ENCODE measurements around the gene BCL2L15.

The BCL2L15 gene

DNA sequence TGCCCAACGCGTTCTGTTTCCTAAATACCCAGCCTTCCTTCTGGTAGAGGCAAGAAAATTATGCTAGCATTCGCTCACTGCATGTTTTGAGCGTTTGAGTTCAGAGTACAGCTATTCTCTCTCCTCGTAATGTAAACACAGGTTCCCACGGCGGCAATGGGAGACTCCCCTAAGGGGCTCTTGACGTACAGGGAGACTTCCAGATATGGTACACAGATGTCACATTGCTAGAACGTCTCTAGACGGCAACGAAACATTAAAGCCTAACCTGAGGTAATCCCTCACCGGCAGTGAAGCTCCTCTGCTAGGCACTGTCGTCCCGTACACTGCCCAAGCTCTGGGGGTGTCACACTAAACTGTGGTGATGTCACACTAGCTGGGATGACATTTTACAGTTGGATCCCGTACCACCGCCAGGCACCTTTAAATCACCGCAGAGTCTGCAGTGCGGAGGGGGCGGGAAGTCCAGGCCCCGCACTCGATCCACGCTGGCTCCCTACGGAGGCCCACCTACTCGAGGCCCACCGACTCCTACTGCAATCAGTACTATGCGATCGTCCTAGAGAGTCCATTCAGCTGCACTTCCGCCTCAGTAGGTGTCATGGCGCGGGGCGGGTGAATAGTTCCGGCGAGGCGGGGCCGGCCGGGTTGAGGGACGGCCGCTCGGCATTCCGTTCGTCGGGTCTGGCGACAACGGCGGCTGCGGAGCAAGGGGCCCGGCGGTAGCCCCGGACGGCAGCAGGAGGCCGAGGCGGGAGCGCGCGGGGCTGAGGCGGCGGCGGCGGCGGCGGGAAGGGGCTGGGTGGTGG, 41.8 kb upstream of the BCL2L15 start, which contains the start of gene HIPK1 (continued):
- TF ChIP-seq ZNF426 (tag by site-specific recombination; IDR thresholded peaks at IDR 0.05) (peak; percentile 17; the same call in 1 of the 2 replicates), ZFHX2 (tag by site-specific recombination; conservative IDR thresholded peaks at IDR 0.05) (peak; percentile 94), KLF8 (tag by site-specific recombination; IDR thresholded peaks at IDR 0.05) (peak; percentile 96), ZSCAN23 (tag by site-specific recombination; IDR thresholded peaks at IDR 0.05) (peak; percentile 84; the same call in 1 of the 2 replicates), TCF7L2 (IDR thresholded peaks at IDR 0.05; ENCODE audit: borderline replicate concordance, low read depth, low read length) (no peak), ZNF324 (tag by site-specific recombination; IDR thresholded peaks at IDR 0.05) (peak; percentile 96), BCL11B (tag by site-specific recombination; IDR thresholded peaks at IDR 0.05; ENCODE audit: low read depth) (no peak), MZF1 (tag by site-specific recombination; IDR thresholded peaks at IDR 0.05; ENCODE audit: borderline replicate concordance) (peak; percentile 30; the same call in 1 of the 2 replicates), KLF16 (tag by site-specific recombination; IDR thresholded peaks at IDR 0.05) (peak; percentile 92), HOXD13 (CRISPR knock-in tag; IDR thresholded peaks at IDR 0.05; ENCODE audit: borderline replicate concordance) (peak; percentile 70; the same call in 1 of the 2 replicates)
- TF ChIP-seq, protein P1, sequence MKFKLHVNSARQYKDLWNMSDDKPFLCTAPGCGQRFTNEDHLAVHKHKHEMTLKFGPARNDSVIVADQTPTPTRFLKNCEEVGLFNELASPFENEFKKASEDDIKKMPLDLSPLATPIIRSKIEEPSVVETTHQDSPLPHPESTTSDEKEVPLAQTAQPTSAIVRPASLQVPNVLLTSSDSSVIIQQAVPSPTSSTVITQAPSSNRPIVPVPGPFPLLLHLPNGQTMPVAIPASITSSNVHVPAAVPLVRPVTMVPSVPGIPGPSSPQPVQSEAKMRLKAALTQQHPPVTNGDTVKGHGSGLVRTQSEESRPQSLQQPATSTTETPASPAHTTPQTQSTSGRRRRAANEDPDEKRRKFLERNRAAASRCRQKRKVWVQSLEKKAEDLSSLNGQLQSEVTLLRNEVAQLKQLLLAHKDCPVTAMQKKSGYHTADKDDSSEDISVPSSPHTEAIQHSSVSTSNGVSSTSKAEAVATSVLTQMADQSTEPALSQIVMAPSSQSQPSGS (tag by site-specific recombination; IDR thresholded peaks at IDR 0.05; ENCODE audit: low read depth), result peak; percentile 93
- TF ChIP-seq, protein P2, sequence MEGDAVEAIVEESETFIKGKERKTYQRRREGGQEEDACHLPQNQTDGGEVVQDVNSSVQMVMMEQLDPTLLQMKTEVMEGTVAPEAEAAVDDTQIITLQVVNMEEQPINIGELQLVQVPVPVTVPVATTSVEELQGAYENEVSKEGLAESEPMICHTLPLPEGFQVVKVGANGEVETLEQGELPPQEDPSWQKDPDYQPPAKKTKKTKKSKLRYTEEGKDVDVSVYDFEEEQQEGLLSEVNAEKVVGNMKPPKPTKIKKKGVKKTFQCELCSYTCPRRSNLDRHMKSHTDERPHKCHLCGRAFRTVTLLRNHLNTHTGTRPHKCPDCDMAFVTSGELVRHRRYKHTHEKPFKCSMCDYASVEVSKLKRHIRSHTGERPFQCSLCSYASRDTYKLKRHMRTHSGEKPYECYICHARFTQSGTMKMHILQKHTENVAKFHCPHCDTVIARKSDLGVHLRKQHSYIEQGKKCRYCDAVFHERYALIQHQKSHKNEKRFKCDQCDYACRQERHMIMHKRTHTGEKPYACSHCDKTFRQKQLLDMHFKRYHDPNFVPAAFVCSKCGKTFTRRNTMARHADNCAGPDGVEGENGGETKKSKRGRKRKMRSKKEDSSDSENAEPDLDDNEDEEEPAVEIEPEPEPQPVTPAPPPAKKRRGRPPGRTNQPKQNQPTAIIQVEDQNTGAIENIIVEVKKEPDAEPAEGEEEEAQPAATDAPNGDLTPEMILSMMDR (tag by site-specific recombination; IDR thresholded peaks at IDR 0.05), result peak; percentile 18; the same call in 1 of the 2 replicates
- TF ChIP-seq, protein P3, sequence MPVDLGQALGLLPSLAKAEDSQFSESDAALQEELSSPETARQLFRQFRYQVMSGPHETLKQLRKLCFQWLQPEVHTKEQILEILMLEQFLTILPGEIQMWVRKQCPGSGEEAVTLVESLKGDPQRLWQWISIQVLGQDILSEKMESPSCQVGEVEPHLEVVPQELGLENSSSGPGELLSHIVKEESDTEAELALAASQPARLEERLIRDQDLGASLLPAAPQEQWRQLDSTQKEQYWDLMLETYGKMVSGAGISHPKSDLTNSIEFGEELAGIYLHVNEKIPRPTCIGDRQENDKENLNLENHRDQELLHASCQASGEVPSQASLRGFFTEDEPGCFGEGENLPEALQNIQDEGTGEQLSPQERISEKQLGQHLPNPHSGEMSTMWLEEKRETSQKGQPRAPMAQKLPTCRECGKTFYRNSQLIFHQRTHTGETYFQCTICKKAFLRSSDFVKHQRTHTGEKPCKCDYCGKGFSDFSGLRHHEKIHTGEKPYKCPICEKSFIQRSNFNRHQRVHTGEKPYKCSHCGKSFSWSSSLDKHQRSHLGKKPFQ (tag by site-specific recombination; IDR thresholded peaks at IDR 0.05), result peak; percentile 75
- TF ChIP-seq, protein P4, sequence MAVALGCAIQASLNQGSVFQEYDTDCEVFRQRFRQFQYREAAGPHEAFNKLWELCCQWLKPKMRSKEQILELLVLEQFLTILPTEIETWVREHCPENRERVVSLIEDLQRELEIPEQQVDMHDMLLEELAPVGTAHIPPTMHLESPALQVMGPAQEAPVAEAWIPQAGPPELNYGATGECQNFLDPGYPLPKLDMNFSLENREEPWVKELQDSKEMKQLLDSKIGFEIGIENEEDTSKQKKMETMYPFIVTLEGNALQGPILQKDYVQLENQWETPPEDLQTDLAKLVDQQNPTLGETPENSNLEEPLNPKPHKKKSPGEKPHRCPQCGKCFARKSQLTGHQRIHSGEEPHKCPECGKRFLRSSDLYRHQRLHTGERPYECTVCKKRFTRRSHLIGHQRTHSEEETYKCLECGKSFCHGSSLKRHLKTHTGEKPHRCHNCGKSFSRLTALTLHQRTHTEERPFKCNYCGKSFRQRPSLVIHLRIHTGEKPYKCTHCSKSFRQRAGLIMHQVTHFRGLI (tag by site-specific recombination; IDR thresholded peaks at IDR 0.05), result no peak
- TF ChIP-seq, protein P5, sequence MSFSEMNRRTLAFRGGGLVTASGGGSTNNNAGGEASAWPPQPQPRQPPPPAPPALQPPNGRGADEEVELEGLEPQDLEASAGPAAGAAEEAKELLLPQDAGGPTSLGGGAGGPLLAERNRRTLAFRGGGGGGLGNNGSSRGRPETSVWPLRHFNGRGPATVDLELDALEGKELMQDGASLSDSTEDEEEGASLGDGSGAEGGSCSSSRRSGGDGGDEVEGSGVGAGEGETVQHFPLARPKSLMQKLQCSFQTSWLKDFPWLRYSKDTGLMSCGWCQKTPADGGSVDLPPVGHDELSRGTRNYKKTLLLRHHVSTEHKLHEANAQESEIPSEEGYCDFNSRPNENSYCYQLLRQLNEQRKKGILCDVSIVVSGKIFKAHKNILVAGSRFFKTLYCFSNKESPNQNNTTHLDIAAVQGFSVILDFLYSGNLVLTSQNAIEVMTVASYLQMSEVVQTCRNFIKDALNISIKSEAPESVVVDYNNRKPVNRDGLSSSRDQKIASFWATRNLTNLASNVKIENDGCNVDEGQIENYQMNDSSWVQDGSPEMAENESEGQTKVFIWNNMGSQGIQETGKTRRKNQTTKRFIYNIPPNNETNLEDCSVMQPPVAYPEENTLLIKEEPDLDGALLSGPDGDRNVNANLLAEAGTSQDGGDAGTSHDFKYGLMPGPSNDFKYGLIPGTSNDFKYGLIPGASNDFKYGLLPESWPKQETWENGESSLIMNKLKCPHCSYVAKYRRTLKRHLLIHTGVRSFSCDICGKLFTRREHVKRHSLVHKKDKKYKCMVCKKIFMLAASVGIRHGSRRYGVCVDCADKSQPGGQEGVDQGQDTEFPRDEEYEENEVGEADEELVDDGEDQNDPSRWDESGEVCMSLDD (tag by site-specific recombination; IDR thresholded peaks at IDR 0.05), result peak; percentile 71; the same call in 1 of the 2 replicates
- TF ChIP-seq, protein P6, sequence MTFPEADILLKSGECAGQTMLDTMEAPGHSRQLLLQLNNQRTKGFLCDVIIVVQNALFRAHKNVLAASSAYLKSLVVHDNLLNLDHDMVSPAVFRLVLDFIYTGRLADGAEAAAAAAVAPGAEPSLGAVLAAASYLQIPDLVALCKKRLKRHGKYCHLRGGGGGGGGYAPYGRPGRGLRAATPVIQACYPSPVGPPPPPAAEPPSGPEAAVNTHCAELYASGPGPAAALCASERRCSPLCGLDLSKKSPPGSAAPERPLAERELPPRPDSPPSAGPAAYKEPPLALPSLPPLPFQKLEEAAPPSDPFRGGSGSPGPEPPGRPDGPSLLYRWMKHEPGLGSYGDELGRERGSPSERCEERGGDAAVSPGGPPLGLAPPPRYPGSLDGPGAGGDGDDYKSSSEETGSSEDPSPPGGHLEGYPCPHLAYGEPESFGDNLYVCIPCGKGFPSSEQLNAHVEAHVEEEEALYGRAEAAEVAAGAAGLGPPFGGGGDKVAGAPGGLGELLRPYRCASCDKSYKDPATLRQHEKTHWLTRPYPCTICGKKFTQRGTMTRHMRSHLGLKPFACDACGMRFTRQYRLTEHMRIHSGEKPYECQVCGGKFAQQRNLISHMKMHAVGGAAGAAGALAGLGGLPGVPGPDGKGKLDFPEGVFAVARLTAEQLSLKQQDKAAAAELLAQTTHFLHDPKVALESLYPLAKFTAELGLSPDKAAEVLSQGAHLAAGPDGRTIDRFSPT (tag by site-specific recombination; IDR thresholded peaks at IDR 0.05), result no peak
- TF ChIP-seq, protein P7, sequence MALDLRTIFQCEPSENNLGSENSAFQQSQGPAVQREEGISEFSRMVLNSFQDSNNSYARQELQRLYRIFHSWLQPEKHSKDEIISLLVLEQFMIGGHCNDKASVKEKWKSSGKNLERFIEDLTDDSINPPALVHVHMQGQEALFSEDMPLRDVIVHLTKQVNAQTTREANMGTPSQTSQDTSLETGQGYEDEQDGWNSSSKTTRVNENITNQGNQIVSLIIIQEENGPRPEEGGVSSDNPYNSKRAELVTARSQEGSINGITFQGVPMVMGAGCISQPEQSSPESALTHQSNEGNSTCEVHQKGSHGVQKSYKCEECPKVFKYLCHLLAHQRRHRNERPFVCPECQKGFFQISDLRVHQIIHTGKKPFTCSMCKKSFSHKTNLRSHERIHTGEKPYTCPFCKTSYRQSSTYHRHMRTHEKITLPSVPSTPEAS (tag by site-specific recombination; IDR thresholded peaks at IDR 0.05), result 0 out of 2 replicates have a peak, but pooled peaks have one; percentile 52
- TF ChIP-seq, protein P8, sequence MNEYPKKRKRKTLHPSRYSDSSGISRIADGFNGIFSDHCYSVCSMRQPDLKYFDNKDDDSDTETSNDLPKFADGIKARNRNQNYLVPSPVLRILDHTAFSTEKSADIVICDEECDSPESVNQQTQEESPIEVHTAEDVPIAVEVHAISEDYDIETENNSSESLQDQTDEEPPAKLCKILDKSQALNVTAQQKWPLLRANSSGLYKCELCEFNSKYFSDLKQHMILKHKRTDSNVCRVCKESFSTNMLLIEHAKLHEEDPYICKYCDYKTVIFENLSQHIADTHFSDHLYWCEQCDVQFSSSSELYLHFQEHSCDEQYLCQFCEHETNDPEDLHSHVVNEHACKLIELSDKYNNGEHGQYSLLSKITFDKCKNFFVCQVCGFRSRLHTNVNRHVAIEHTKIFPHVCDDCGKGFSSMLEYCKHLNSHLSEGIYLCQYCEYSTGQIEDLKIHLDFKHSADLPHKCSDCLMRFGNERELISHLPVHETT (tag by site-specific recombination; IDR thresholded peaks at IDR 0.05), result peak; percentile 90
- TF ChIP-seq, protein P9, sequence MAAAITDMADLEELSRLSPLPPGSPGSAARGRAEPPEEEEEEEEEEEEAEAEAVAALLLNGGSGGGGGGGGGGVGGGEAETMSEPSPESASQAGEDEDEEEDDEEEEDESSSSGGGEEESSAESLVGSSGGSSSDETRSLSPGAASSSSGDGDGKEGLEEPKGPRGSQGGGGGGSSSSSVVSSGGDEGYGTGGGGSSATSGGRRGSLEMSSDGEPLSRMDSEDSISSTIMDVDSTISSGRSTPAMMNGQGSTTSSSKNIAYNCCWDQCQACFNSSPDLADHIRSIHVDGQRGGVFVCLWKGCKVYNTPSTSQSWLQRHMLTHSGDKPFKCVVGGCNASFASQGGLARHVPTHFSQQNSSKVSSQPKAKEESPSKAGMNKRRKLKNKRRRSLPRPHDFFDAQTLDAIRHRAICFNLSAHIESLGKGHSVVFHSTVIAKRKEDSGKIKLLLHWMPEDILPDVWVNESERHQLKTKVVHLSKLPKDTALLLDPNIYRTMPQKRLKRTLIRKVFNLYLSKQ (tag by site-specific recombination; IDR thresholded peaks at IDR 0.05; ENCODE audit: borderline replicate concordance), result no peak
- TF ChIP-seq, protein P10, sequence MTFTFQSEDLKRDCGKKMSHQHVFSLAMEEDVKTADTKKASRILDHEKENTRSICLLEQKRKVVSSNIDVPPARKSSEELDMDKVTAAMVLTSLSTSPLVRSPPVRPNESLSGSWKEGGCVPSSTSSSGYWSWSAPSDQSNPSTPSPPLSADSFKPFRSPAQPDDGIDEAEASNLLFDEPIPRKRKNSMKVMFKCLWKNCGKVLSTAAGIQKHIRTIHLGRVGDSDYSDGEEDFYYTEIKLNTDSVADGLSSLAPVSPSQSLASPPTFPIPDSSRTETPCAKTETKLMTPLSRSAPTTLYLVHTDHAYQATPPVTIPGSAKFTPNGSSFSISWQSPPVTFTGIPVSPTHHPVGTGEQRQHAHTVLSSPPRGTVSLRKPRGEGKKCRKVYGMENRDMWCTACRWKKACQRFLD (tag by site-specific recombination; IDR thresholded peaks at IDR 0.05), result no peak
